GM19395 (cell line): ENCODE measurements around the gene COL8A2.

Experiments used
- ATAC-seq: cut with Tn5 transposase; IDR thresholded peaks from one replicate; pipeline ENCODE4 v1.9.1; 2021; ENCODE audit warnings: mild to moderate bottlenecking, moderate library complexity; ENCODE audit not compliant: unreplicated experiment

Gene COL8A2

GRCh38 chr1:36092166-36092797 lies 32.7 kb downstream of the COL8A2 start:
- no peak for ATAC-seq

GRCh38 chr1:36091698-36092097 lies 33.3 kb downstream of the COL8A2 start:
- ATAC-seq = no peak

- ATAC-seq = no peak
These were observed 33.9 kb downstream of the COL8A2 start for GRCh38 chr1:36091141-36091540.

- ATAC-seq = no peak
These were observed 35.5 kb downstream of the COL8A2 start for GRCh38 chr1:36089393-36090121.

GRCh38 chr1:36088577-36089392 lies 36.2 kb downstream of the COL8A2 start, which contains the start of gene ADPRS:
Gene ADPRS (plus strand): TSS chr1:36088892. CDS start chr1:36088905, 13 bp downstream.
- peak; percentile 83 for ATAC-seq

GRCh38 chr1:36088265-36088576 lies 36.8 kb downstream of the COL8A2 start:
- ATAC-seq = peak; percentile 25

GRCh38 chr1:36087233-36088123 lies 37.5 kb downstream of the COL8A2 start:
- ATAC-seq = no peak

- ATAC-seq = no peak
These were observed 38.3 kb downstream of the COL8A2 start for GRCh38 chr1:36086529-36087232.

- ATAC-seq = no peak
These were observed 39.1 kb downstream of the COL8A2 start for GRCh38 chr1:36085686-36086526.

GRCh38 chr1:36085126-36085525 lies 39.9 kb downstream of the COL8A2 start:
- no peak for ATAC-seq

- ATAC-seq = no peak
These were observed 40.4 kb downstream of the COL8A2 start for GRCh38 chr1:36084497-36085115.

- ATAC-seq = no peak
These were observed 41.2 kb downstream of the COL8A2 start, which contains the start of gene TEKT2 for GRCh38 chr1:36083635-36084496. Gene TEKT2 (plus strand): TSS chr1:36084094. CDS start chr1:36084922, 828 bp downstream.

GRCh38 chr1:36083219-36083618 lies 41.8 kb downstream of the COL8A2 start:
- no peak for ATAC-seq

GRCh38 chr1:36081926-36082485 lies 43.0 kb downstream of the COL8A2 start:
- ATAC-seq = no peak

GRCh38 chr1:36080801-36081200 lies 44.2 kb downstream of the COL8A2 start:
- ATAC-seq = no peak

GRCh38 chr1:36080236-36080635 lies 44.8 kb downstream of the COL8A2 start:
- ATAC-seq = no peak

- no peak for ATAC-seq
These were observed 47.9 kb downstream of the COL8A2 start for GRCh38 chr1:36076979-36077573.
